GM12878 (cell line): ENCODE results near the gene RASAL2. TPM values are rescaled to one million over a fixed set of nuclear protein-coding genes. Genes with fewer than 3 reads are reported as not detected.

Experiments used
- ATAC-seq: fragments of 200-7000 bp; cut with Tn5 transposase; 3 replicates; pipeline ENCODE4 v1.9.1; 2020; ENCODE audit warnings: mild to moderate bottlenecking, moderate library complexity
- BruUV-seq: library from RNA; stranded (reverse); fragments of 400-500 nt; replicated peaks from 2 replicates; lab custom pipeline; 2021; lab: Mats Ljungman, UMichigan
- CTCF ChIA-PET: fragments of 300-600 bp; sonication (Branson Sonifier 250); formaldehyde crosslinking; extraction: SDS; loops from one replicate; lab custom pipeline; 2021; ENCODE audit warnings: inconsistent platforms; lab: Yijun Ruan, JAX
- POLR2A ChIA-PET: fragments of 350-600 bp; formaldehyde crosslinking; extraction: SDS; loops from one replicate; lab custom pipeline; 2021; ENCODE audit warnings: inconsistent platforms; lab: Charles Lee
- RAD21 ChIA-PET: fragments of 300-600 bp; sonication (Branson Sonifier 250); formaldehyde crosslinking; loops from one replicate; lab custom pipeline; 2023; ENCODE audit warnings: antibody characterized with exemption; ENCODE audit not compliant: unreplicated experiment; lab: Charles Lee
- SMC1A ChIA-PET: fragments of 300-600 bp; sonication (Branson Sonifier 250); formaldehyde crosslinking; loops from one replicate; lab custom pipeline; 2023; ENCODE audit not compliant: unreplicated experiment, uncharacterized antibody; lab: Charles Lee
- DNase-seq: peaks from one replicate; pipeline ENCODE4 v3.0.0-alpha.2; 2011; ENCODE audit warnings: low read depth, low spot score
- FAIRE-seq: peaks from 3 replicates; lab custom pipeline; 2011; peaks lifted over from hg19 to GRCh38; lab: Jason Lieb, UNC
- H2AFZ ChIP-seq: 2 replicates; pipeline ENCODE4 v1.6.0; 2011; ENCODE audit warnings: low read depth, low read length, control low read depth; ENCODE audit not compliant: control insufficient read depth
- H3K27ac ChIP-seq: 2 replicates; pipeline ENCODE4 v1.5.1; 2011; ENCODE audit warnings: control low read depth; ENCODE audit not compliant: control insufficient read depth, insufficient read depth
- H3K27me3 ChIP-seq, 2 experiments: replicated peaks in 1 of 2; 2 replicates each; pipeline versions ENCODE4 v1.6.0 to v1.6.1; 2011; ENCODE audit warnings: low read length in 1 of 2; ENCODE audit not compliant: control insufficient read depth in 2 of 2, insufficient read depth in 2 of 2
- H3K36me3 ChIP-seq, 2 experiments: 2 replicates each; pipeline ENCODE4 v1.5.1; 2011; ENCODE audit warnings: low read length in 1 of 2; ENCODE audit not compliant: control insufficient read depth in 2 of 2, insufficient read depth in 2 of 2
- H3K4me1 ChIP-seq: 2 replicates; pipeline ENCODE4 v1.6.1; 2011; ENCODE audit warnings: mild to moderate bottlenecking, low read length, moderate library complexity, mixed read lengths; ENCODE audit not compliant: control insufficient read depth, insufficient read depth
- H3K4me2 ChIP-seq: 2 replicates; pipeline ENCODE4 v1.6.0; 2011; ENCODE audit warnings: control low read depth; ENCODE audit not compliant: control insufficient read depth, insufficient read depth
- H3K4me3 ChIP-seq: fragments of 200-600 bp; sonication (generic); 2 replicates; pipeline ENCODE4 v1.5.1; 2016
- H3K79me2 ChIP-seq: 2 replicates; pipeline ENCODE4 v1.6.0; 2011; ENCODE audit warnings: low read length; ENCODE audit not compliant: control insufficient read depth, insufficient read depth
- H3K9ac ChIP-seq: 2 replicates; pipeline ENCODE4 v1.8.0; 2011; ENCODE audit warnings: low read length, control low read depth, mixed read lengths; ENCODE audit not compliant: control insufficient read depth, insufficient read depth
- H3K9me3 ChIP-seq: replicated peaks from 3 replicates; pipeline ENCODE4 v1.5.1; 2011; ENCODE audit warnings: mild to moderate bottlenecking, low read length; ENCODE audit not compliant: control insufficient read depth, insufficient read depth
- H4K20me1 ChIP-seq: 2 replicates; pipeline ENCODE4 v1.6.0; 2011; ENCODE audit not compliant: control insufficient read depth, insufficient read depth
- CBFB ChIP-seq: IDR thresholded peaks from 2 replicates; pipeline ENCODE4 v1.6.1; 2016; ENCODE audit warnings: antibody characterized with exemption, low read depth
- CHD1 ChIP-seq: IDR thresholded peaks from 2 replicates; pipeline ENCODE4 v1.6.1; 2012; ENCODE audit warnings: low read depth, low read length, improper control_type of control experiment
- ESRRA ChIP-seq: IDR thresholded peaks from 2 replicates; pipeline ENCODE4 v1.6.1; 2012; ENCODE audit warnings: mild to moderate bottlenecking, low read length, improper control_type of control experiment
- ETV6 ChIP-seq, 2 experiments: fragments of 450-650 bp in 1 of 2; IDR thresholded peaks in 1 of 2; conservative IDR thresholded peaks in 1 of 2; 2 replicates each; pipeline ENCODE4 v1.6.1; 2014; ENCODE audit warnings: antibody characterized with exemption in 1 of 2, borderline replicate concordance in 1 of 2, low read depth in 1 of 2, mild to moderate bottlenecking in 1 of 2, moderate library complexity in 1 of 2
- KLF5 ChIP-seq: fragments of 450-650 bp; IDR thresholded peaks from 2 replicates; pipeline ENCODE4 v1.6.1; 2014; ENCODE audit warnings: mild to moderate bottlenecking; ENCODE audit not compliant: partially characterized antibody
- SMAD1 ChIP-seq: fragments of 450-650 bp; IDR thresholded peaks from 2 replicates; pipeline ENCODE4 v1.6.1; 2018; ENCODE audit warnings: mild to moderate bottlenecking, low read depth; ENCODE audit not compliant: partially characterized antibody
- SRF ChIP-seq, 2 experiments: IDR thresholded peaks; 2 replicates each; pipeline ENCODE4 v1.6.1; 2011; ENCODE audit warnings: low read depth in 2 of 2, low read length in 2 of 2, mild to moderate bottlenecking in 1 of 2, moderate library complexity in 1 of 2
- STAT1 ChIP-seq: fragments of 450-650 bp; conservative IDR thresholded peaks from 2 replicates; pipeline ENCODE4 v1.6.1; 2014; ENCODE audit warnings: antibody characterized with exemption, mild to moderate bottlenecking
- SUPT20H ChIP-seq: IDR thresholded peaks from 2 replicates; pipeline ENCODE4 v1.6.1; 2011; ENCODE audit warnings: low read depth, mild to moderate bottlenecking, low read length, moderate library complexity, borderline replicate concordance; ENCODE audit not compliant: control insufficient read depth
- ZSCAN29 ChIP-seq: fragments of 450-650 bp; IDR thresholded peaks from 2 replicates; pipeline ENCODE4 v1.6.1; 2017; ENCODE audit warnings: mild to moderate bottlenecking, moderate library complexity
- in situ Hi-C: fragments of 300-500 bp; cut with MboI; formaldehyde crosslinking; loops from 9 replicates; pipeline ENCODE4 v1.14.3; 2018; ENCODE audit warnings: mixed read lengths
- intact Hi-C: fragments of 100-400 bp; cut with micrococcal nuclease; formaldehyde crosslinking; loops from one replicate; pipeline ENCODE4 v1.14.2; 2022; ENCODE audit not compliant: unreplicated experiment
- polyA plus RNA-seq, 11 experiments: library from polyadenylated mRNA; depleted of rRNA in 4 of 11; unstranded in 6 of 11; stranded (reverse) in 5 of 11; fragments of >200 nt; fragmentation: Nextera tagmentation in 4 of 11; fragmentation: Illumina TruSeq in 1 of 11; extraction: Ambion mirVana in 4 of 11; extraction: Trizol in 1 of 11; gene quantifications; 1 replicate in 1 of 11; 2 replicates in 10 of 11; pipeline versions ENCODE4 v1.2.1 to v1.2.3, GENCODE V29; 2011 to 2016; ENCODE audit warnings: inconsistent platforms in 2 of 11, missing spikeins in 2 of 11, low read depth in 1 of 11
- total RNA-seq, 4 experiments: library from RNA; depleted of rRNA in 3 of 4; stranded (reverse); fragments of >200 nt in 3 of 4; fragmentation: Illumina TruSeq in 1 of 4; extraction: Trizol in 1 of 4; gene quantifications; 2 replicates each; pipeline versions ENCODE4 v1.2.1 to v1.2.3, GENCODE V29; 2013 to 2021
- TF ChIP-seq, protein P1 (sequence below): IDR thresholded peaks from 2 replicates; pipeline ENCODE4 v1.6.1; 2012; ENCODE audit warnings: low read length, inconsistent platforms

Gene RASAL2
- total and polyA plus RNA-seq, 10 of the 15 experiments (the other 5 are each of a cell fraction or from before 2014, with no cell fraction given), result 0.02 to 6.9 (median 0.17) TPM; not detected in 1

GRCh38 chr1:178467837-178468236 lies 373.9 kb downstream of the RASAL2 start:
- H3K79me2 ChIP-seq, result no peaks in the 10 kb centered on the region
- no peak overlapping the region for H3K4me2 ChIP-seq
- no peak overlapping the region for H3K4me3 ChIP-seq
- ChIA-PET RAD21 (no interaction called here), SMC1A (interaction anchor here (1.0 kb wide), 1 partner anchor 15 kb away, joined by 3 read pairs; no protein-coding TSS in a partner anchor), POLR2A (no interaction called here)
- H3K4me1 ChIP-seq, result no peaks in the 10 kb centered on the region
- in situ Hi-C loops, result no loop called here
- no peak overlapping the region for H3K27ac ChIP-seq
- TF ChIP-seq ESRRA (no peak), SUPT20H (no peak), ETV6 (conservative IDR thresholded peaks at IDR 0.05 in 1 of 2, IDR thresholded peaks at IDR 0.05 in 1 of 2; ENCODE audit: borderline replicate concordance in 1 of 2, low read depth in 1 of 2) (no peak), STAT1 (no peak), KLF5 (no peak), SMAD1 (no peak), ZSCAN29 (no peak), CBFB (no peak), SRF (IDR thresholded peaks at IDR 0.05; ENCODE audit: low read depth in 2 of 2, low read length in 2 of 2) (no peak), CHD1 (no peak)
- TF ChIP-seq, protein P1, sequence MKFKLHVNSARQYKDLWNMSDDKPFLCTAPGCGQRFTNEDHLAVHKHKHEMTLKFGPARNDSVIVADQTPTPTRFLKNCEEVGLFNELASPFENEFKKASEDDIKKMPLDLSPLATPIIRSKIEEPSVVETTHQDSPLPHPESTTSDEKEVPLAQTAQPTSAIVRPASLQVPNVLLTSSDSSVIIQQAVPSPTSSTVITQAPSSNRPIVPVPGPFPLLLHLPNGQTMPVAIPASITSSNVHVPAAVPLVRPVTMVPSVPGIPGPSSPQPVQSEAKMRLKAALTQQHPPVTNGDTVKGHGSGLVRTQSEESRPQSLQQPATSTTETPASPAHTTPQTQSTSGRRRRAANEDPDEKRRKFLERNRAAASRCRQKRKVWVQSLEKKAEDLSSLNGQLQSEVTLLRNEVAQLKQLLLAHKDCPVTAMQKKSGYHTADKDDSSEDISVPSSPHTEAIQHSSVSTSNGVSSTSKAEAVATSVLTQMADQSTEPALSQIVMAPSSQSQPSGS, result no peak
- TF ChIP-seq, all 136 proteins: peak for 0
- intact Hi-C loops, result no loop called here
- ATAC-seq (no peak), FAIRE-seq (no peak), DNase-seq (no peak)
- Histone ChIP-seq H4K20me1 (no peaks in the 10 kb centered on the region), H2AFZ (no peak overlapping the region), H3K9me3 (no peaks in the 10 kb centered on the region), H3K9ac (no peak overlapping the region), H3K27me3 (no peaks in the 10 kb centered on the region), H3K36me3 (no peaks in the 10 kb centered on the region)
- BruUV-seq, result no TSS peak
- CTCF ChIA-PET, result no interaction called here
